Pancreas (tissue), 10 donors: ENCODE results near the gene MYO3A. TPM values are rescaled to one million over a fixed set of nuclear protein-coding genes. Genes with fewer than 3 reads are reported as not detected.

Source experiments
- ATAC-seq, 4 donors: fragments of 200-7000 bp; cut with Tn5 transposase; one replicate each; pipeline versions ENCODE4 v1.8.0 to v1.9.1; 2020; ENCODE audit warnings: mild to moderate bottlenecking in 4 of 4, moderate library complexity in 4 of 4
- DNase-seq, 6 donors: peaks; one replicate each; pipeline ENCODE4 v3.0.0-alpha.2; 2020
- FAIRE-seq: peaks from 2 replicates; lab custom pipeline; 2012; peaks lifted over from hg19 to GRCh38; lab: Jason Lieb, UNC
- H3K27ac ChIP-seq, 4 donors: fragments of 200-600 bp; sonication (generic); 1 replicate in 3 of 4; 2 replicates in 1 of 4; pipeline versions ENCODE4 v1.5.0 to v1.8.0; 2020
- H3K27me3 ChIP-seq, 4 donors: fragments of 200-600 bp; one replicate each; pipeline ENCODE4 v1.8.0; 2021
- H3K36me3 ChIP-seq, 3 donors: fragments of 200-600 bp; sonication (generic) in 1 of 3; one replicate each; pipeline versions ENCODE4 v1.5.0 to v1.8.0; 2020 to 2021
- H3K4me1 ChIP-seq, 3 donors: fragments of 200-600 bp; one replicate each; pipeline ENCODE4 v1.8.0; 2021
- H3K4me3 ChIP-seq, 4 donors: fragments of 200-600 bp; sonication (generic) in 2 of 4; one replicate each; pipeline versions ENCODE4 v1.5.0 to v1.8.0; 2020 to 2021
- H3K9me3 ChIP-seq, 4 donors: fragments of 200-600 bp; one replicate each; pipeline ENCODE4 v1.8.0; 2021
- WGBS, 2 donors: extraction: QIAGEN DNeasy Blood & Tissue Kit; methylation state at CpG; one replicate each; pipeline ENCODE4 v1.1.7; 2013; 5-methylcytosine and 5-hydroxymethylcytosine counted together
- intact Hi-C, 3 donors: fragments of 100-400 bp; cut with DNase I; formaldehyde crosslinking; loops; one replicate each; pipeline versions ENCODE4 v1.11.1 to v1.14.2; 2022
- polyA plus RNA-seq, 2 donors: library from polyadenylated mRNA; stranded (reverse); fragments of 200-250 nt; gene quantifications; one replicate each; pipeline ENCODE4 v1.2.3, GENCODE V29; 2013
- total RNA-seq, 6 donors: library from RNA; stranded (reverse); fragmentation: NEBNext Ultra II Directional in 4 of 6; extraction: Animal tissue kit (Norgen Biotek cat#: 25700) in 4 of 6; gene quantifications; one replicate each; pipeline versions ENCODE4 v1.2.1 to v1.2.4, GENCODE V29; 2021 to 2023
- TF ChIP-seq, protein P1 (sequence below), 4 donors: fragments of 200-600 bp; sonication (generic) in 3 of 4; IDR thresholded peaks; one replicate each; pipeline versions ENCODE4 v1.5.0 to v1.8.0; 2021; ENCODE audit warnings: antibody characterized with exemption in 4 of 4
- donor health status: healthy with polysubstance abuse.
- donor health status: DM: no; HTN: no; CAD: no; lungs with moderate emphysema.
- donor health status: DM: no; HTN: no; CAD: no.
- donor health status: control.
- donor health status: control.
- donor health status: Bipolar disorder and iron deficiency.
- donor health status: DM: yes; HTN: yes; CAD: no.
- donor health status: DM: no; HTN: no; CAD: no.
- donor health status: DM: no; HTN: no; CAD: no.
- donor health status: DM: yes; HTN: yes; CAD: no.

The MYO3A gene
- total and polyA plus RNA-seq, 8 donors: 0.85 to 14.3 (median 1.9) TPM

DNA sequence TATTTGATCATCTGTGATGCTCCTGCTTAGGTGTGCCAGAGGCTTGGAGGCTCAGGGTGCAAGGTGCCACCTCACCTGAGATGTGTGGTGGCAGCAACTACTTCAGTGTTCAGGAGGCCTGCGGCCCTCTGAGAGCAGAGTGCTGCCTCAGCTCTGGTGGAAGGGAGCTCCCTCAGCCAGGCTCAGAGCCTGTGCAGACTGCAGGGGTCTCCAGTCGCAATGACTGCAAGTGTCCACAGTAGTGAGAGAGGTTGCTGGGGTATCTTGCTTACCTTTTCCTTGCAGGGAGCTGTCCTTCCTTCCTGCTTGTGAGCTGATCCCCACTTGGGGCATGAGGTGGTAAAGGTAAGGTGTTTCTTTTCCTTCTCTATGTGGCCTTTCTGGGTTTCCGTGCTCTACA lies 151.5 kb downstream of the MYO3A start:
- Histone ChIP-seq H3K27ac (no peak overlapping the region), H3K4me3 (no peak overlapping the region), H3K27me3 (no peaks in the 10 kb centered on the region), H3K36me3 (no peaks in the 10 kb centered on the region), H3K4me1 (no peaks in the 10 kb centered on the region), H3K9me3 (no peaks in the 10 kb centered on the region)
- ATAC-seq (no peak), FAIRE-seq (no peak), DNase-seq (no peak)
- TF ChIP-seq, protein P1, sequence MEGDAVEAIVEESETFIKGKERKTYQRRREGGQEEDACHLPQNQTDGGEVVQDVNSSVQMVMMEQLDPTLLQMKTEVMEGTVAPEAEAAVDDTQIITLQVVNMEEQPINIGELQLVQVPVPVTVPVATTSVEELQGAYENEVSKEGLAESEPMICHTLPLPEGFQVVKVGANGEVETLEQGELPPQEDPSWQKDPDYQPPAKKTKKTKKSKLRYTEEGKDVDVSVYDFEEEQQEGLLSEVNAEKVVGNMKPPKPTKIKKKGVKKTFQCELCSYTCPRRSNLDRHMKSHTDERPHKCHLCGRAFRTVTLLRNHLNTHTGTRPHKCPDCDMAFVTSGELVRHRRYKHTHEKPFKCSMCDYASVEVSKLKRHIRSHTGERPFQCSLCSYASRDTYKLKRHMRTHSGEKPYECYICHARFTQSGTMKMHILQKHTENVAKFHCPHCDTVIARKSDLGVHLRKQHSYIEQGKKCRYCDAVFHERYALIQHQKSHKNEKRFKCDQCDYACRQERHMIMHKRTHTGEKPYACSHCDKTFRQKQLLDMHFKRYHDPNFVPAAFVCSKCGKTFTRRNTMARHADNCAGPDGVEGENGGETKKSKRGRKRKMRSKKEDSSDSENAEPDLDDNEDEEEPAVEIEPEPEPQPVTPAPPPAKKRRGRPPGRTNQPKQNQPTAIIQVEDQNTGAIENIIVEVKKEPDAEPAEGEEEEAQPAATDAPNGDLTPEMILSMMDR (IDR thresholded peaks at IDR 0.05): no peak
- intact Hi-C loops: no loop called here
- 67 to 80% methylated on average over 3 of the region's 3 CpGs for WGBS, 2 donors

DNA sequence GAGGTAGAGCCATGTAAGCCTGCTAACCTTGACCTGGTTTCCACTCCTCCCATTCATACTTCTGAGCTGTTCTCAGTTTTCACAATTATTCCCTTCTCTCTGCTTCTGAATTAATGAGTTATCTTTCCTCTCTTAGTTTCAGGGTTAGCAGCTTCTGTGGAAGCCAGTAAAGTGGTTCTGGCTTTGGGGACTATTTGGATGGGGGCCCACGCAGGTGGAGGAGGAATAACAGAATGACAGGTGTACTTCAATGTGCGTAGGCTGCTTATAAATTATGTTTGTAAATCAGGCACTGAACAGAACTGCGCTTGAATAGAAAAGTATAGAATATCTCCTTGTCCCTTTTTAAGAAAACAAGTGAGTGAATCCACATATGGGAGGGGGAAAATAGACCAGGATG lies 153.6 kb downstream of the MYO3A start:
- intact Hi-C loops: no loop called here
- FAIRE-seq (no peak), ATAC-seq (no peak), DNase-seq (no peak)
- H3K9me3 ChIP-seq: no peaks in the 10 kb centered on the region
- no peak overlapping the region for H3K4me3 ChIP-seq
- 79 to 83% methylated on average over 3 of the region's 3 CpGs for WGBS, 2 donors
- TF ChIP-seq, protein P1 (IDR thresholded peaks at IDR 0.05): no peak
- no peaks in the 10 kb centered on the region for H3K27me3 ChIP-seq
- no peak overlapping the region for H3K27ac ChIP-seq
- no peaks in the 10 kb centered on the region for H3K4me1 ChIP-seq
- H3K36me3 ChIP-seq: no peaks in the 10 kb centered on the region

DNA sequence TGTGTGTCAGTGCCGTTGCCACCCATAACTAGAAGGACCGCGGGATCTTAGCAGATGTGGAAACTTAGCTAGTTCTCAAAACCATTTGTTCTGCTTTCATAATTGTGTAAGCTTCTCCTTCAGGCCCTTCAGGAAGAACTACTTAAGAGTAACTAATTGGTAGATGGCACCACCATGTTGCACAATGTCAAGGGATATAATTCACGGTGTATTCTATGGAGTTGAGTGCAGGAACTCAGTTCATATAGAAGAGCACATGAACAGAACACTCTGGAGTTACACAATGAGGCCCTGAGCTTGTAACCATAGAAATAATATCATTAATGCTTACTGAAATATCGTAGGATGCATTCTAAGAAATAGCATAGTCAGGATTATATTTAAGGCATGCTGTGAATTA lies 156.0 kb downstream of the MYO3A start:
- FAIRE-seq: no peak

DNA sequence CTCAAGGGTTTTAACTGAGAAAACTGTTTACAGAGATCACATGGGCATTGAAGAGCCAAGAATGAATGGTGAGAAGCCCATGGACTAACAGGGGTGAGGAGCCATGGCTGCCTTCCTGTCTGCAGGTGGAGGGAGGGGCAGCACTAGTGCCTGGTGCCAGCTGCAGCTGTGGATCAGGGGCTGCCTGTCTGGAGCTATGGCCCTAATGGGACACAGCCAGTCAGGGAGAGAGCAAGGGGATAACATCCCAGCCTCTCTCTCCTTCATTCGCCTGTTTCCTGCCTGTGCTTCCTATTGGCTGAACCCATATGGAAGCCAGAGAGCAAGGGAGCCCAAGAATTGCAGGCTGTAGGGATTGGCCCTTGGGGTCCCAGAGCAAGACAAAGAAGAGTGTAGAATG lies 156.7 kb downstream of the MYO3A start:
- no peaks in the 10 kb centered on the region for H3K4me1 ChIP-seq
- DNase-seq (no peak), ATAC-seq (no peak), FAIRE-seq (no peak)
- H3K27ac ChIP-seq: no peak overlapping the region
- H3K36me3 ChIP-seq: no peaks in the 10 kb centered on the region
- no peaks in the 10 kb centered on the region for H3K9me3 ChIP-seq
- no peaks in the 10 kb centered on the region for H3K27me3 ChIP-seq
- intact Hi-C loops: no loop called here
- H3K4me3 ChIP-seq: no peak overlapping the region
- WGBS, 2 donors: 67 to 73% methylated on average over 1 of the region's 1 CpG
- TF ChIP-seq, protein P1 (IDR thresholded peaks at IDR 0.05): no peak

More for the DNA sequence above, 156.0 kb downstream of the MYO3A start:
- WGBS, 2 donors: 78 to 80% methylated on average over 5 of the region's 5 CpGs
- H3K27me3 ChIP-seq: no peaks in the 10 kb centered on the region
- no peaks in the 10 kb centered on the region for H3K36me3 ChIP-seq
- no peak overlapping the region for H3K27ac ChIP-seq
- DNase-seq (no peak), ATAC-seq (no peak)
- TF ChIP-seq, protein P1 (IDR thresholded peaks at IDR 0.05): no peak
- H3K9me3 ChIP-seq: no peaks in the 10 kb centered on the region
- intact Hi-C loops: no loop called here
- H3K4me1 ChIP-seq: no peaks in the 10 kb centered on the region
- H3K4me3 ChIP-seq: no peak overlapping the region

DNA sequence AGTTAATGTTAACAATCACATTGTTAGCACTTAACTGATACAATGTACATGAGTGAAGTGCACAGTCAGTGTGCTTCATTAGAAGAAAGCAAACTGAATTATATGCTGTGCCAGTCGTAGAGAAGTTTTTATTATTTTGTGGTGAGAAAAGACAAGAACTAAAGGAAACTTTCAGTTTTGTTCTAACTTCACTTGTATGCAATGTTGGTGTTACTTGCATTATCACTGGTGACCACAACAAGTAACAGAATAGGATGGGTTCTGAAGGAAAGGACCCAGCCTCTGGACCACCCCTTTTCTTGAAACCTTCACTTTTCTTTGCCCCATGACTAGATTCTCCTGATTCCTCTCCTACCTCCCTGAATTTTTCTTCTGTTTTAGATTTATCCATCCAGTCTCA lies 159.2 kb downstream of the MYO3A start:
- no peak for FAIRE-seq
- H3K4me3 ChIP-seq: no peak overlapping the region
- no peak overlapping the region for H3K27ac ChIP-seq
- H3K9me3 ChIP-seq: no peaks in the 10 kb centered on the region
- TF ChIP-seq, protein P1 (IDR thresholded peaks at IDR 0.05): no peak
- no peaks in the 10 kb centered on the region for H3K27me3 ChIP-seq
- ATAC-seq: no peak
- WGBS, 2 donors: 51 to 62% methylated on average over 1 of the region's 1 CpG
- no peaks in the 10 kb centered on the region for H3K36me3 ChIP-seq
- DNase-seq: no peak
- intact Hi-C loops: no loop called here
- no peaks in the 10 kb centered on the region for H3K4me1 ChIP-seq
